ENCODE results near the gene SDK1.

Gene SDK1

GRCh38 chr7:3380886-3381685 is 80.0 kb downstream of the SDK1 start:
- no peak overlapping the region for H3K4me3 ChIP-seq (ENCODE audit: low read depth, low read length)
- no peak for DNase-seq (ENCODE audit: low read depth)

- no peak overlapping the region for H3K4me3 ChIP-seq (ENCODE audit: low read depth, low read length)
- DNase-seq (ENCODE audit: low read depth): no peak
Observed at GRCh38 chr7:3386423-3387190, 85.6 kb downstream of the SDK1 start.

- H3K4me3 ChIP-seq (ENCODE audit: low read depth, low read length): no peak overlapping the region
- no peak for DNase-seq (ENCODE audit: low read depth)
Observed at GRCh38 chr7:3393862-3394261, 92.8 kb downstream of the SDK1 start.

GRCh38 chr7:3397324-3397723 is 96.3 kb downstream of the SDK1 start:
- no peak overlapping the region for H3K4me3 ChIP-seq (ENCODE audit: low read depth, low read length)
- DNase-seq (ENCODE audit: low read depth): no peak

- DNase-seq (ENCODE audit: low read depth): no peak
- no peak overlapping the region for H3K4me3 ChIP-seq (ENCODE audit: low read depth, low read length)
Observed at GRCh38 chr7:3399858-3400257, 98.8 kb downstream of the SDK1 start.

- no peak for DNase-seq (ENCODE audit: low read depth)
- H3K4me3 ChIP-seq (ENCODE audit: low read depth, low read length): no peak overlapping the region
Observed at GRCh38 chr7:3404501-3404900, 103.4 kb downstream of the SDK1 start.

GRCh38 chr7:3408814-3409595 is 108.0 kb downstream of the SDK1 start:
- no peak overlapping the region for H3K4me3 ChIP-seq (ENCODE audit: low read depth, low read length)
- DNase-seq (ENCODE audit: low read depth): no peak

GRCh38 chr7:3412871-3413270 is 111.8 kb downstream of the SDK1 start:
- no peak for DNase-seq (ENCODE audit: low read depth)
- H3K4me3 ChIP-seq (ENCODE audit: low read depth, low read length): no peak overlapping the region

- H3K4me3 ChIP-seq (ENCODE audit: low read depth, low read length): no peak overlapping the region
- DNase-seq (ENCODE audit: low read depth): no peak
Observed at GRCh38 chr7:3415861-3416312, 114.8 kb downstream of the SDK1 start.

- no peak overlapping the region for H3K4me3 ChIP-seq (ENCODE audit: low read depth, low read length)
- no peak for DNase-seq (ENCODE audit: low read depth)
Observed at GRCh38 chr7:3416453-3416852, 115.4 kb downstream of the SDK1 start.

- no peak for DNase-seq (ENCODE audit: low read depth)
- H3K4me3 ChIP-seq (ENCODE audit: low read depth, low read length): no peak overlapping the region
Observed at GRCh38 chr7:3425087-3425486, 124.0 kb downstream of the SDK1 start.

- no peak overlapping the region for H3K4me3 ChIP-seq (ENCODE audit: low read depth, low read length)
- DNase-seq (ENCODE audit: low read depth): no peak
Observed at GRCh38 chr7:3426064-3426463, 125.0 kb downstream of the SDK1 start.

- H3K4me3 ChIP-seq (ENCODE audit: low read depth, low read length): no peak overlapping the region
- DNase-seq (ENCODE audit: low read depth): no peak
Observed at GRCh38 chr7:3427957-3428356, 126.9 kb downstream of the SDK1 start.

- DNase-seq (ENCODE audit: low read depth): no peak
- H3K4me3 ChIP-seq (ENCODE audit: low read depth, low read length): no peak overlapping the region
Observed at GRCh38 chr7:3429981-3430380, 128.9 kb downstream of the SDK1 start.

GRCh38 chr7:3430588-3430987 is 129.5 kb downstream of the SDK1 start:
- no peak overlapping the region for H3K4me3 ChIP-seq (ENCODE audit: low read depth, low read length)
- no peak for DNase-seq (ENCODE audit: low read depth)

GRCh38 chr7:3431306-3431705 is 130.3 kb downstream of the SDK1 start:
- DNase-seq (ENCODE audit: low read depth): no peak
- no peak overlapping the region for H3K4me3 ChIP-seq (ENCODE audit: low read depth, low read length)

- H3K4me3 ChIP-seq (ENCODE audit: low read depth, low read length): no peak overlapping the region
- DNase-seq (ENCODE audit: low read depth): peak; percentile 57
Observed at GRCh38 chr7:3432911-3433310, 131.9 kb downstream of the SDK1 start.

GRCh38 chr7:3434611-3435010 is 133.6 kb downstream of the SDK1 start:
- H3K4me3 ChIP-seq (ENCODE audit: low read depth, low read length): no peak overlapping the region
- no peak for DNase-seq (ENCODE audit: low read depth)

GRCh38 chr7:3436112-3436511 is 135.1 kb downstream of the SDK1 start:
- no peak for DNase-seq (ENCODE audit: low read depth)
- H3K4me3 ChIP-seq (ENCODE audit: low read depth, low read length): no peak overlapping the region

- peak; percentile 63 for DNase-seq (ENCODE audit: low read depth)
- peak overlapping the region; percentile 22 for H3K4me3 ChIP-seq (ENCODE audit: low read depth, low read length)
Observed at GRCh38 chr7:3436746-3437145, 135.7 kb downstream of the SDK1 start.

Data from skeletal muscle cell (primary cell).